ENCODE data around the gene FAM228B.

The FAM228B gene

GRCh38 chr2:24174851-24175277 is 51.6 kb downstream of the FAM228B start, which contains the start of gene FAM228A:
Gene FAM228A (plus strand): TSS chr2:24175053. CDS start chr2:24175481, 428 bp downstream.
- H3K27me3 ChIP-seq (ENCODE audit: insufficient read depth, insufficient read length): no peaks in the 10 kb centered on the region
- H3K9me3 ChIP-seq (ENCODE audit: insufficient read depth, low read length): no peaks in the 10 kb centered on the region
- DNase-seq (ENCODE audit: low read depth, low spot score): no peak
- no peaks in the 10 kb centered on the region for H3K36me3 ChIP-seq (ENCODE audit: insufficient read depth, insufficient read length, low read length)
- no peaks in the 10 kb centered on the region for H3K4me1 ChIP-seq (ENCODE audit: insufficient read depth, insufficient read length)
- no peak within 1 kb of the TSS for H3K4me3 ChIP-seq (ENCODE audit: insufficient read length, low read depth)
- H3K9ac ChIP-seq (ENCODE audit: insufficient read length, low read depth): no peak within 1 kb of the TSS
- no peak for TF ChIP-seq ZNF274 (IDR thresholded peaks at IDR 0.05; ENCODE audit: low read depth, low read length)
- TF ChIP-seq YY1 (IDR thresholded peaks at IDR 0.05; ENCODE audit: insufficient read depth, insufficient read length): no peak
- no peak for TF ChIP-seq SUZ12 (IDR thresholded peaks at IDR 0.05; ENCODE audit: extremely low read depth, insufficient read depth, insufficient read length)

GRCh38 chr2:24175631-24176187 is 52.4 kb downstream of the FAM228B start:
- no peak for TF ChIP-seq ZNF274 (IDR thresholded peaks at IDR 0.05; ENCODE audit: low read depth, low read length)
- TF ChIP-seq SUZ12 (IDR thresholded peaks at IDR 0.05; ENCODE audit: extremely low read depth, insufficient read depth, insufficient read length): no peak
- Histone ChIP-seq H3K27me3 (ENCODE audit: insufficient read depth, insufficient read length) (no peaks in the 10 kb centered on the region), H3K4me3 (ENCODE audit: insufficient read length, low read depth) (no peak overlapping the region), H3K9me3 (ENCODE audit: insufficient read depth, low read length) (no peaks in the 10 kb centered on the region), H3K36me3 (ENCODE audit: insufficient read depth, insufficient read length, low read length) (no peaks in the 10 kb centered on the region), H3K9ac (ENCODE audit: insufficient read length, low read depth) (no peak overlapping the region), H3K4me1 (ENCODE audit: insufficient read depth, insufficient read length) (no peaks in the 10 kb centered on the region)
- DNase-seq (ENCODE audit: low read depth, low spot score): no peak

GRCh38 chr2:24176326-24176725 is 53.1 kb downstream of the FAM228B start:
- no peak overlapping the region for H3K4me3 ChIP-seq (ENCODE audit: insufficient read length, low read depth)
- no peaks in the 10 kb centered on the region for H3K27me3 ChIP-seq (ENCODE audit: insufficient read depth, insufficient read length)
- H3K36me3 ChIP-seq (ENCODE audit: insufficient read depth, insufficient read length, low read length): no peaks in the 10 kb centered on the region
- no peak for DNase-seq (ENCODE audit: low read depth, low spot score)
- TF ChIP-seq SUZ12 (IDR thresholded peaks at IDR 0.05; ENCODE audit: extremely low read depth, insufficient read depth, insufficient read length) (no peak), ZNF274 (IDR thresholded peaks at IDR 0.05; ENCODE audit: low read depth, low read length) (no peak)
- H3K4me1 ChIP-seq (ENCODE audit: insufficient read depth, insufficient read length): no peaks in the 10 kb centered on the region
- H3K9ac ChIP-seq (ENCODE audit: insufficient read length, low read depth): no peak overlapping the region
- no peaks in the 10 kb centered on the region for H3K9me3 ChIP-seq (ENCODE audit: insufficient read depth, low read length)

- no peak for DNase-seq (ENCODE audit: low read depth, low spot score)
- no peaks in the 10 kb centered on the region for H3K4me1 ChIP-seq (ENCODE audit: insufficient read depth, insufficient read length)
- no peaks in the 10 kb centered on the region for H3K27me3 ChIP-seq (ENCODE audit: insufficient read depth, insufficient read length)
- H3K9ac ChIP-seq (ENCODE audit: insufficient read length, low read depth): no peak overlapping the region
- no peak overlapping the region for H3K4me3 ChIP-seq (ENCODE audit: insufficient read length, low read depth)
- no peaks in the 10 kb centered on the region for H3K9me3 ChIP-seq (ENCODE audit: insufficient read depth, low read length)
- no peaks in the 10 kb centered on the region for H3K36me3 ChIP-seq (ENCODE audit: insufficient read depth, insufficient read length, low read length)
- TF ChIP-seq YY1 (IDR thresholded peaks at IDR 0.05; ENCODE audit: insufficient read depth, insufficient read length) (no peak), ZNF274 (IDR thresholded peaks at IDR 0.05; ENCODE audit: low read depth, low read length) (no peak), SUZ12 (IDR thresholded peaks at IDR 0.05; ENCODE audit: extremely low read depth, insufficient read depth, insufficient read length) (no peak)
Measured at GRCh38 chr2:24179683-24180082, 56.4 kb downstream of the FAM228B start.

- no peak for DNase-seq (ENCODE audit: low read depth, low spot score)
- TF ChIP-seq ZNF274 (IDR thresholded peaks at IDR 0.05; ENCODE audit: low read depth, low read length) (no peak), YY1 (IDR thresholded peaks at IDR 0.05; ENCODE audit: insufficient read depth, insufficient read length) (no peak), SUZ12 (IDR thresholded peaks at IDR 0.05; ENCODE audit: extremely low read depth, insufficient read depth, insufficient read length) (no peak)
- Histone ChIP-seq H3K9me3 (ENCODE audit: insufficient read depth, low read length) (no peaks in the 10 kb centered on the region), H3K36me3 (ENCODE audit: insufficient read depth, insufficient read length, low read length) (no peaks in the 10 kb centered on the region), H3K9ac (ENCODE audit: insufficient read length, low read depth) (no peak overlapping the region), H3K27me3 (ENCODE audit: insufficient read depth, insufficient read length) (no peaks in the 10 kb centered on the region), H3K4me1 (ENCODE audit: insufficient read depth, insufficient read length) (no peaks in the 10 kb centered on the region), H3K4me3 (ENCODE audit: insufficient read length, low read depth) (no peak overlapping the region)
Measured at GRCh38 chr2:24181849-24182248, 58.6 kb downstream of the FAM228B start.

GRCh38 chr2:24182507-24182906 is 59.2 kb downstream of the FAM228B start:
- no peak overlapping the region for H3K4me3 ChIP-seq (ENCODE audit: insufficient read length, low read depth)
- no peaks in the 10 kb centered on the region for H3K4me1 ChIP-seq (ENCODE audit: insufficient read depth, insufficient read length)
- no peaks in the 10 kb centered on the region for H3K36me3 ChIP-seq (ENCODE audit: insufficient read depth, insufficient read length, low read length)
- TF ChIP-seq YY1 (IDR thresholded peaks at IDR 0.05; ENCODE audit: insufficient read depth, insufficient read length): no peak
- TF ChIP-seq ZNF274 (IDR thresholded peaks at IDR 0.05; ENCODE audit: low read depth, low read length): no peak
- no peak for TF ChIP-seq SUZ12 (IDR thresholded peaks at IDR 0.05; ENCODE audit: extremely low read depth, insufficient read depth, insufficient read length)
- DNase-seq (ENCODE audit: low read depth, low spot score): no peak
- H3K27me3 ChIP-seq (ENCODE audit: insufficient read depth, insufficient read length): no peaks in the 10 kb centered on the region
- H3K9ac ChIP-seq (ENCODE audit: insufficient read length, low read depth): no peak overlapping the region
- H3K9me3 ChIP-seq (ENCODE audit: insufficient read depth, low read length): peaks cover 4% of the 10 kb centered on the region; the same call in 1 of the 2 replicates

- H3K27me3 ChIP-seq (ENCODE audit: insufficient read depth, insufficient read length): no peaks in the 10 kb centered on the region
Measured at GRCh38 chr2:24183366-24184069, 60.2 kb downstream of the FAM228B start.

More at GRCh38 chr2:24183366-24184069, 60.2 kb downstream of the FAM228B start:
- H3K9ac ChIP-seq (ENCODE audit: insufficient read length, low read depth): no peak overlapping the region
- H3K4me1 ChIP-seq (ENCODE audit: insufficient read depth, insufficient read length): no peaks in the 10 kb centered on the region
- TF ChIP-seq SUZ12 (IDR thresholded peaks at IDR 0.05; ENCODE audit: extremely low read depth, insufficient read depth, insufficient read length): no peak
- TF ChIP-seq ZNF274 (IDR thresholded peaks at IDR 0.05; ENCODE audit: low read depth, low read length): no peak
- no peak for TF ChIP-seq YY1 (IDR thresholded peaks at IDR 0.05; ENCODE audit: insufficient read depth, insufficient read length)
- no peaks in the 10 kb centered on the region for H3K36me3 ChIP-seq (ENCODE audit: insufficient read depth, insufficient read length, low read length)
- H3K9me3 ChIP-seq (ENCODE audit: insufficient read depth, low read length): peaks cover 8% of the 10 kb centered on the region; the same call in 1 of the 2 replicates
- no peak overlapping the region for H3K4me3 ChIP-seq (ENCODE audit: insufficient read length, low read depth)
- no peak for DNase-seq (ENCODE audit: low read depth, low spot score)

Measured in NT2/D1 (cell line).